GM18498 (cell line): Measurements from ENCODE around the gene CPNE5.
"Not testable (repeated sequence)": the region's sequence is repeated elsewhere in the genome, so short reads cannot be mapped to it uniquely, and the experiment has no call there.

ENCODE experiments used
- ATAC-seq: cut with Tn5 transposase; IDR thresholded peaks from one replicate; pipeline ENCODE4 v1.9.1; 2021; ENCODE audit warnings: mild to moderate bottlenecking, moderate library complexity; ENCODE audit not compliant: unreplicated experiment

The CPNE5 gene

DNA sequence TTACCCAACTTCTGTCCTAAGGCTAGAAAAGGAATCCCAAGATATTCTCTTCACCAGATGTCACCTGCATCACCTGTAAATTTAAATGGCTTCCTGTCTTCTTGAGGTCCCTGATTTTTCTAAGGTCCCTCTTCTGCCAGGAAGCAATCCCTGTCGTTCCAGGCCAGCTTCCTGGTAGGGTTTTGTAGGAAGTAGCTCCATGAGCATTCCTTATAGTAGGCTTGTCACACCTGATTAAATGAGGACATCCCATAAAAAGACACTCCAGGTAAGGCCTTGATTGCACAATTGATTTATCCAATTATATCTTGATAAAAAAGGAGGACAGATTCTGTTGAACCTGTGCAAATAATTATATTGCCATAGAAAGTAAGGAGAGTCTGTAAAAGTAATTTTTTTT lies 132.9 kb downstream of the CPNE5 start:
- no peak for ATAC-seq

DNA sequence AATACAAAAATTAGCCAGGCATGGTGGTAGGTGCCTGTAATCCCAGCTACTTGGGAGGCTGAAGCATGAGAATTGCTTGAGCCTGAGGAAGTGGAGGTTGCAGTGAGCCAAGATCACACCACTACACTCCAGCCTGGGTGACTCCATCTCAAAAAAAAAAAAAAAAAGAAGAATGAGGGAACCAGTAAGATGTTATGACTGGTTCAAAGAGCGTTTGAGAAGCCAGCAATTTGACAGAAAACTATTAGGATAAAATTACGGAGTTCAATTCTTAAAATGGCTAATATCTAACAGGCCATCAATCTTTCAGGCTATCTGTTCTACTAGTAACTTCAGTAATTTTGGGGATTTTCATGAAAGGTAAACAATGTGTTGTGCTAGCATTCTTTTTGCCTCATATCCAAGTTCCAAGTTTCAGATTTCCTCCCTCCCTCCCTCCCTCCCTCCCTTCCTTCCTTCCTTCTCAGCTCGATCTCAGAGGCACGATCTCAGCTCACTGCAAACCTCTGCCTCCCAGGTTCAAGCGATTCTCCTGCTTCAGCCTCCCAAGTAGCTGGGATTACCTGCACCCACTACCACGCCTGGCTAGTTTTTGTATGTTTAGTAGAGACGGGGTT lies 134.2 kb downstream of the CPNE5 start:
- not testable (repeated sequence) for ATAC-seq

DNA sequence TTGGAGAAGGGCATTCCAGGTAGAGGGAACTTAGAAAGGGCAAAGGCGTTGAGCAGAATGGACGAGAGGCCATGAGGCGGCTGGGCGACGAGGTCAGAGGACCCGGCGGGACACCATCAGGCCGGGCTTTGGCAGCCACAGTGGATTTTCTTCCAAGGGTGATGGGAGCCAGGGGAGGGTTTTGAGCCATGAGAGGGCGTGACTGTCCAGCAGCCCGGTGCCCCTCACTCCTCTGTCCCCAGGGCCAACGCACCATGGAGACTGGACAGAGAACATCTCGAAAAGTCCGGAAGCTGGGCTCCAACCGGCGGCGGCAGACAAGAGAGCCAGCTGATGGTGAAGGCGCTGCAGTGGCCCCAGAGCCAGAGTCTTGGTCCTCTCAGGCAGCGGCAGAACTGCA lies 135.3 kb downstream of the CPNE5 start:
- no peak for ATAC-seq

DNA sequence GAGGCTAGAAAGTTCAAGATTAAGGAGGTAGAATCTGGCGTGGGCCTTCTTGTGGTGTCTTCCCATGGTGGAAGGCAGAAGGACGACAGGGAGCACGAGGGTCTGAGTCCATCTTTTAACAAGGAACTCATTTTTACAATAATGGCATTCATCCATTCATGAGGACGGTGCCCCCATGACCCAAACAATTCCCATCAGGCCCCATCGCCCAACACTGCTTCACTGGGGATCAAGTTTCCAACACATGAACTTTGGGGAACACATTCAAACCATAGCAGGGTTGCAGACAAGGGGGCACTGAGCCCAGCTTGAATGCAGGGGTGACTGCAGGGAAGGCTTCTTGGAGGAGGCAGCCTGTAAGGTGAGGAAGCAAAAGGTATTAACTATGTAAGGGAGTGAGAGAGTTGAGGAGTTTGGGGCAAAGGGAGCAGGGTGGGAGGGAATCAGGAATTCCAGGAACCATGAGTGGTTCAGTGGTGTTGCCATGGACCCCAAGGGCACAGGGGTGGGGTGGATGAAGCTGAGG lies 136.1 kb downstream of the CPNE5 start:
- no peak for ATAC-seq

DNA sequence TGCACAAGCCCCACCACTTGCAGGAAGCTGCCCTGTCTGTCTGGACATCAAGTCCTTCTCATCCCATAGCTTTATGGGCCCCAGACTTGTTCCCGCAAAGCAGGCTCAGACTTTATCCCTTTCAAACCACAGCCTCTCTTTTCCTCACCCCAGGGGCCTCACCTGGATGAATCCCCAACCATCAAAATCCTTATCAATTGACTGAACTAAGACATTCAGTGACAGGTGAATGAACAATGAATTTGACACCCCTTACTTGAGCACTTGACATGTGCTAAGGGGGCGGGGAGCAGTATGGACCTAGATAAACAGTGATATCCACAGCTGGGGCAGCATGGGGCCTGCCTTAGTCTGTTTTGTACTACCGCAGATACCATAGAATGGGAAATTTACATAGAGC lies 136.6 kb downstream of the CPNE5 start:
- no peak for ATAC-seq

DNA sequence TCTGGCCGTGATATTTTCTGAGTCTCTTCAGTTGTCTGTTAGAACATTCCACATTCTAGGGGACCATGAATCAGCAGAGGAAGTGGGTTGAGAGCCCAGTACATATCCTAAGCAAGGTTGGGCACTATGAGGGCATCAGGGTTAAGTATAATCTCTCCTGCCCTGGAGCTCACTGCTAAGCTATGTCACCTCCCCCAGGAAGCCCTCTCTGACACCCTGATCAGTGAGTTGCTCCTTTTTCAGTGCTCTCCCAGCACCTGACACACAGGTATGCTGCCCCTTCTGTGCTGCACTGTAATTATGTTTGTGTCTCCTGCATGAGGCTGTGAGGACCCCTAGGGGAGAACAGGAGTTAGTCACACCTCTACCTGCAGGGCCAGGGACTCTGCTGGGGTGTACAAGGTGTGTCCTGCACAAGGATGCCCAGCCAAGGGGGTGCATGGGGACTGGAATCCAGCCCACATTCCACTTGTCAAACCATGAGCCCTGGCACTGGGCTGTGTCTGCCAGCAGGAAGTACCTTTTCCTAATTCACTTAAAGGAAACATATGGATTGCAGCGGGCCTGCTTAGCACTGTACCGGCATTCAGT lies 137.7 kb downstream of the CPNE5 start:
- no peak for ATAC-seq

DNA sequence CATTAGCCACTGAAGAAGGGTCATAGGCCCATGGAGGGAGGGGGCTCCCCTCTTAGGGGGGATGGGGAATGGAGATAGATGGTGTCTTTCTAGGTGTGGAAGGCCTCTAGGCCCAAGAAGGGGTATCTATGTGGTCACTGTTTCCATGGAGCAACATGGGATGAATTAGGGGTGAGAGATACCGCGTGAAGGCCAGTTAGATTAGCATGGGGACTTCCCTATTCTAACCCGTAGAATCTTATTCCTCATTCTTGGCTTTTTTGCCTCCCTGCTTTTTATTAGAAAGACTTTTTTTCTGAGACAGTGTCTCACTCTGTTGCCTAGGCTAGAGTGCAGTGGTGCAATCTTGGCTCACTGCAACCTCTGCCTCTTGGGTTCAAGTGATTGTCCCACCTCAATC lies 138.4 kb downstream of the CPNE5 start:
- ATAC-seq: no peak

DNA sequence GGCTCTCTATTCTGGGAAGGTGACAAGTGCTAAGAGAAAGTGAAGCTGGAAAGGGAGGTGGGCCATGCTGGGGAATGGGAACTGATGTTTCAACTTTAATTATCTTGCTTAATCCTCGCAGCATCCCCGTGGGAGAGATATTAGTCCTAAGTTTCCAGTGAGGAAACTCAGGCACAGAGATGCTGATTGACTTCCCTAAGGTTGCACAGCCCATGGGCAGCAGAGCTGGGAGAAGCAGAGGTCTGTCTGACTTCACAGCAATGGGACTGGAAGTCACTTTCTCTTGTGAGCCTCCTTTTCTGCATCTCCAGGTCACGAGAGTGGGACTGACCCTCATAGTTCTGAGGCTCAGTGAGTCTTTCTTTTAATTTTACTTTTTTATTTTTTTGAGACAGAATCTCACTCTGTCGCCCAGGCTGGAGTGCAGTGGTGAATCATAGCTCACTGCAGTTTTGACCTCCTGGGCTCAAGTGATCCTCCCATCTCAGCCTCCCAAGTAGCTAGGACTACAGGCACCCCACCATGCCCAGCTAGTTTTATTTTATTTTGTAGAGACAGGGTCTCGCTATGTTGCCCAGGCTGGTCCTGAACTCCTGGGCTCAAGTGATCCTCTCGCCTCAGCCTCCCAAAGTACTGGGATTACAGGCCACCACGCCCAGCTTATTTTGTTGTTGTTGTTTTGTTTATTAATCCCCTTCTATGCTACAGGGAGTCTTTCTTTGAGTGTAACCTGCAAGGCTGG lies 139.0 kb downstream of the CPNE5 start:
- ATAC-seq: no peak

DNA sequence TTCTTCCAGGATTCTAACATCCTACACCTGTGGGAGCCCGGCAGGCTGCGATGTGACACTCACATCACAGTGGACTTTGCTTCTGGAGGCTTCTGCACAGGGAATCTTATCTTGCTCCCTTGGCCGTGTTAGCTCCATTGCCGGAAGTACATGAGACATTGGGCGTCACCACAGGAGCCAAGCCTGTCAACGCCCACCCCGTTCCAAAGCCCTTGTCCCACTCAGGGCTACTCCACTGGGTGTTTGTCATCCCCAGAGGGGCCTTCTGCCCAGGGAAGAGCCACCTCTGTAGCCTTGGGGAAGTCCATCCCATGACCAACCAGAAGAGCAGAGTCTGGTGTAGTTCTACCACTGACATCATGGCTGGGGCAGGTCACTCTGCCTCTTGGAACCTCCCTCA lies 139.9 kb downstream of the CPNE5 start:
- no peak for ATAC-seq

DNA sequence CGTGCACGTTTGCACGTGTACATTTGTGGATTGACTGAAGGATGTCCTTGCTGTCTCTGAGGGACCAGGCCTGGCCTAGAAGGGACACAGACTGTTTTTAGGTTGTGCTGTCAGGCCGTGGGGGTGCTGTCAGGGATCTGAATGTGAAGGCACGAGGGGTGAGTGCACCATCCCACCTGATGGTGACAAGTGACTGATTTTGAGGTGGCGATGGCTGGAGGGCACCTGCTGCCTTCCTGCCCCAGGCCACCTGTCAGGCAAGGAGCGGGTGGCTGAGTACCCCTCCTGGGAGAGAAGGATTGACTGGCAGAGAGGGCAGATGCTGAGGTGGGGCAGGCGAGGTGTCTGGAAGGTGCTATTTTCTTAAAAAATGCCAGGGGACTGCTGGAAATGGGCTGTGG lies 140.4 kb downstream of the CPNE5 start:
- no peak for ATAC-seq

DNA sequence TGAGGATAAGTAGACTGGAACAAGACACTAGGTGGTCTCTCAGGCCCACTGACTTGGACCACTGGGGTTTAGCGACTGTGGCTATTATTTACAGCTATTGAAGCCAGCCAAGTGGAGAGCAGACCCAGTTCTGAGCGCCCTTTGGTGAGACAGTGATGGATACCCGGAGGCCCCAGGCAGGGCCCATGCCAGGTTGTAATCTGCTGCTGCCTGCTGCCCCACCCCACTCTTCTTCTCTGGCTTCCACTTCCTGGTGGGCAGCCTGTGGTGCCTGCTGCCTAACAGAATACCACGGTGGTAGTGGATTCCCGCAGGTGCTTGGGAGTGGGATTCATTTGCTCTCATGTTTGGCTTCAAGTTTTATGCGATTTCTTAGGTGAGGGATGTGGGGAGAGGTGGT lies 141.0 kb downstream of the CPNE5 start:
- ATAC-seq: no peak

DNA sequence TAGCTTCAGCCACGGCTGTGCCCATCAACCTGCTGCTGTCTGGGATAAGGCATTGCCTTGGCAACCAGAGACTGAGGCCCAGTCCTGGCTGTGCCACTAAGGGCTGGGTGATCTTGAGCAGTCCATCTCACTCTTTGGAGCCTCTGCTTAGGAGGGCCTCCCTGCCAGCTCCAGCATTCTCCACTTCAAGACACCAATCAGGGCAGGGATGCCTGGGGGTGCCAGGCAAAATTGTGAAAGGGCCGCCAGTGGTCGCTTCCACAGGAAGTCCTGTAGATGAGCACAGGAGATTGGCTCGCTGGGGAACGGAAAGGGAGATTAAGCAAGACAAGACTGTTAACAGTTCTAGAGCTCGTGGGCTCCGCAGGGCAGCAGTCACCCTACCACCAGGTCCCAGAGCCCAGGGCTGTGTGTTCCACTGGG lies 141.8 kb downstream of the CPNE5 start, which contains the start of gene RAB44:
TSS of gene RAB44 (plus strand) at position 346 of the 423 bp plus-strand sequence. CDS start 6,410 bp downstream, outside the sequence.
- no peak for ATAC-seq

DNA sequence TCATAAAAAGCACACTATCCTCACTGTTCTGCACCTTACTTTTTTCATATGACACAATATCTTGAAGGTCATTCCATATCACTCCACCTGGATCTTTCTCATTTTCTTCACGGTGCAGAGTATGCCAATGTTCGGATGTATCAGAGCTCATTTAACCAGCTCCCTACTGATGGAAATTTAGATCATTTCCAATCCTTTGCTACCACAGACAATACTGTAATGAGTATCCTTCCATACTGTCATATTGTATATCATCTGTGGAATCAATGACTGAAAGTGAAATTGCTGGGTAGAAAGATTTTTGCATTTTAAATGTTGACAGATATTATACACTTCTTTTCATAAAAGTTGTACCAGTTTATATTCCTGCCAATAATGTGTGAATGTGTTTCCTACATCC lies 143.8 kb downstream of the CPNE5 start:
- no peak for ATAC-seq

DNA sequence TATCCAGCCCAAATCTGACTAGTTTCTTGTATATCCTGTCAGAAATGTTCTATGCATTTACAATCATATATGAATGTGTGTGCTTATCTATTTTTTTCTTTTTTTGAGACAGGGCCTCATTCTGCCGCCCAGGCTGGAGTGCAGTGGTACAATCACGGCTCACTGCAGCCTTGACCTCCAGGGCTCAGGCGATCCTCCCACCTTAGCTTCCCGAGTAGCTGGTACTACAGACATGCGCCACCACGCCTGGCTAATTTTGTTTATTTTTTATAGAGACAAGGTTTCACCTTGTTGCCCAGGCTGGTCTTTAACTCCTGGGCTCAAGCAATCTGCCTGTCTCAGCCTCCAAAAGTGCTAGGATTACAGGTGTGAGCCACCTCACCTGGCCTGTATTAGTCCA lies 144.6 kb downstream of the CPNE5 start:
- no peak for ATAC-seq

DNA sequence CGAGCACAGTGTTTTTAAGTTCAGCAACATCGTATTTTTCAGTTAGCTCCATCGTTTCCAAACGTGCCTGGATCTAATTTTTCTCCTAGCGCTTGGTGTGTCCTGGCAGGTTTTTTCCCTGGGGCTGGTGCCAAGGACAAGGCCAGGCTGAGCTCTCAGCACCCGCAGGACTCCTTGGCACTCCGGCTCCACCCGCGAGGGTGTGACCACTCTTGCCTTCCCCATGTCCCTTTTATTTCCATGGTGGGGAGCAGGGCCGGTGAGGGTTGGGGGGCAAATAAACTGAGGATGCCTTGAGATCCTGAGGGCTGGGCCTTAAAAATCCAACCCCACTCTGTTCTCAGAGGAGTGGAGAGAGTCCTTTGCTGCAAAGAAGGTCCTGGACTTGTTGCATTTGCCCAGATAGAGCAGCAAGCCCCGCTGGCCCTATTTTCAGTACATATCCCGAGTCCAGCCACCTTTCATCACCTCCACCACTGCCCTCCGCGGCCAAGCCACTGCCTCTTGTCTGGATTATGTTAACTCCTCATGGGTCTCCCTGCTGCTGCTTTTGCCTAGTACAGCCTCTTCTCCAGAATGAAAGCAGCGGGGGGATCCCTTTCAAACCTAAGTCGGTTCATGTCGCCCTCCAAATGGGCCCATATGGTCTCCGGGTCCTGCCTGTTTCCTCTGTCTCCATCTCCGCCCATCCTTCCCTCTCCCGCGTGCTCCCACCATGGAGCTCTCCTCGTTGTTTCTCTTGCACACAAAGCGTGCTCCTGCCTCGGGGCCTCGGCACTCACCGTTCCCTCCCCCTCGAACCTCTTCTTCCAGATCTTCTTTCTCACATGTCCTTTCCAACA lies 146.2 kb downstream of the CPNE5 start:
- no peak for ATAC-seq

DNA sequence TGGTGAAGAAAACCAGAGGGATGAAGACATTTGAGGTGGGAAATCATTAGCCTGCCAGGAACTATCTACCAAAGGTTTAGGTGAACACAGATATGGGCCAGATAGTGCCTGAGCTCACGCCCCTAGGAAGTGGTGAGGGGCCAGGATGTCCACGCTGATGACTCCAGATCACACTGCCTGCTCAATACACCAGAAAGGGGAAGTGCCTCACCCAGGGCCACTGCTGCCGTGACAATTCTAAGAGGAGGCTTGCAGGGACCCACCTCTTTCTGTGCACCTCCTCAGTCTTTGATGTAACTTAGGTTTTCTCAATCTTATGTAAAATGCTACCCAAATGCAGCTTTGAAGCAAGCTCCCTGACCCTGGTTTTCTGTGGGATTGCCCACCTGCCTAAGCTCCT lies 147.0 kb downstream of the CPNE5 start:
- ATAC-seq: peak; percentile 55

DNA sequence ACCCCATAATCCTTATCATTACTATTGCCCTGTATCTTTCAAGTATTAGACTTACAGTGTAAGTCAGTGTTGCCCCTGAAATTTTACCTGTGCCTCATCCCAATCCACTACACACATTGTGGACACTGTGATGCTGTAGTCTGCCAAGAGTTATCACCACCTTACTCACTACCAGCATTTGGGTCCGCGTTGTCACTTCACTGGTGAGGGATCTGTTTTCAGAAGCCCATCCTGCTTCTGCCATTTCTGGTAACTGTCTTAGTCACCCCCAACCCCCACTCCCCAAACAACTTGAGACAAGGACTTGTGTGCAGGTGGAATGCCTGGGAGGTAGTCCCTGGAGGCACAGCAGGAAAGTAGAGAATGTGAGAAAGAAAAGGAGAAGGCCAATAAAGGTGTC lies 147.6 kb downstream of the CPNE5 start:
- no peak for ATAC-seq

DNA sequence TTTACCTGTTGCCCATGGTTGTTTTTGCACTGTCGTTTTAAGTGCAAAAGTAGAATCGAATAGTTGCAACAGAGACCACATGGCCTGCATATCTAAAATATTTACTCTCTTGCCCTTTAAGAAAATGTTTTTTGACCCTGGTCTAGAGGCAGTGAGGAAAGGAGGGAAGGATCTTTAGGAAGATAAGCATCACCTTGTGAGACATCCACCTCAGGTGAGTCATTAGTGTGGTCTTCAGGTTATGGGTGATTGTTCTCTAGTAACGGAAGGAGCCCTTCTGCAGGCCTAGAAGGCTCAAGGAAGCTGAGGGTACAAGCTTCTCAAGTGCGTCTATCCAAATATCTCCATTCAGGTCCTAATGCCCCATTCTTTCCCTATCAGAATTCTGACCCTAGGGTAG lies 148.2 kb downstream of the CPNE5 start:
- ATAC-seq: no peak
